GM19240 (cell line): ENCODE measurements around the gene FHOD3.

ENCODE experiments used
- DNase-seq: peaks from one replicate; pipeline ENCODE4 v3.0.0; 2011; ENCODE audit warnings: low spot score; ENCODE audit not compliant: insufficient read length

The FHOD3 gene

GRCh38 chr18:36297417-36298125, at the start of gene FHOD3:
Gene FHOD3, plus strand, starts transcription at chr18:36297713. Its CDS starts 123 bp downstream, at chr18:36297836.
- no peak for DNase-seq

GRCh38 chr18:36249392-36249791, 48.1 kb upstream of the FHOD3 start:
- DNase-seq, result no peak

DNA sequence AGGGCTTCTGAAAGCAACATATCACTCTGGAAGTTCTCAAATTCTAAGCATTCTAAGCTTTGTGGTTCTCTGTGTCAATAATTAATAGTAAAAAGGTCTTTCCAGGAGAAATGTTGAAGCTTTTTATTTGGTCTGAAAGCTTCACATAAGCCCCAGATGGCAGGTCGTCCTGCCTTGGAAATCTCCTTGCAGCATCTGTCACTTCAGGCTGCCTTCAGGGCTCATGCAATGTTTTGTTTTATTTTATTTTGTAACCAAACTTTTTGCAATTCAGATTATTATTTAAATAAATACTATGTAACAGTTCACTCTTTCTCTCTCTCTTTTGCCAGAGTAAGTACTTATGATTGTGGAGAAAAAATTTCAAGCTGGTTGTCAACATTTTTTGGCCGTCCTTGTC, 46.7 kb upstream of the FHOD3 start:
- DNase-seq, result no peak

DNA sequence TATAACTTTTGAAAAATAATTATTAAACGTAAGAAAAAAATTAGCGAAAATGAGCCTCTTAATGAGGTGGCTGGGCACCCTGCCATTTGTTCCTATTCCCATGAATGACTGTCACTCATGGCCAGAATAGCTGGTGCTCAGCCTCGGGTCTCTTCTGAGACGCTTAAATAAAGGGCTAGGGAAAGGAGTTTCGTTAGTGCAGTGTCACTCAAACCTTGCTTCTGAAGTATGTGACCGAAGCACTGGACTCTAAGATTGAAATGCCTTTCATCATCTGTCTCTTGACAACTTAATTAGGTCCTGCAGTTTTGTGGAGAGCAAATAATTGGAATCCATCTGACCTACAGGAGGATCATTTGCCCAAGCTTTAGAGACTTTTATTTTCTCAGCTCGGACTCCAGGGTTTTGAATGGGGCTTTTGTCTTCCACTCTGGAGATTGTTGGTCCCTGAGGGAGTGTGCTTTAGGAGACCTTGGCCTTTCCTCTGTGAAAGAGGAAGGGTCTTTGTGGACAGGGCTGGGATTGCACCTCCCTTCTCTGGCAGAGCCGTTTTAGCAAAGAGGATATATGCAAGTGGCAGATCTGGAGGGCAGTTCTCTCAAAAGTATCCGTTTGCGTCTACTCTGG, 42.3 kb upstream of the FHOD3 start:
- DNase-seq, result no peak

GRCh38 chr18:36256094-36256493, 41.4 kb upstream of the FHOD3 start:
- DNase-seq, result no peak

DNA sequence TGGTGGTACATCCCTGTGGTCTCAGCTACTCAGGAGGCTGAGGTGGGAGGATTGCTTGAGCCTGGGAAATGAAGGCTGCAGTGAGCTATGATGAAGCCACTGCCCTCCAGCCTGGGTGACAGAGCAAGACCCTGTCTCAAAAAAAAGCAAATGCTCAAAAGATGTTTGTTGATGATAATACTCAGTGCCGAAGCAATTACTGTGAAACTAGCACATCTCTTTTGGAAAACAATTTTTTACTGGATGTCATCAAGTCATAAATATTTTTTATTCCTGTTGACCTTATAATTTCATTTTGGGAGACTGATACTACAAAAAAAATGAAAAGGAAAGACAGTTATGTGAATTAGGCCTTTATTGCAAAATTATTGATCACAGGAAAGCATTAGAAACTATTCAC, 34.5 kb upstream of the FHOD3 start:
- no peak for DNase-seq

GRCh38 chr18:36264283-36264682, 33.2 kb upstream of the FHOD3 start:
- no peak for DNase-seq

- DNase-seq, result no peak
Observed at GRCh38 chr18:36265015-36265414, 32.5 kb upstream of the FHOD3 start.

DNA sequence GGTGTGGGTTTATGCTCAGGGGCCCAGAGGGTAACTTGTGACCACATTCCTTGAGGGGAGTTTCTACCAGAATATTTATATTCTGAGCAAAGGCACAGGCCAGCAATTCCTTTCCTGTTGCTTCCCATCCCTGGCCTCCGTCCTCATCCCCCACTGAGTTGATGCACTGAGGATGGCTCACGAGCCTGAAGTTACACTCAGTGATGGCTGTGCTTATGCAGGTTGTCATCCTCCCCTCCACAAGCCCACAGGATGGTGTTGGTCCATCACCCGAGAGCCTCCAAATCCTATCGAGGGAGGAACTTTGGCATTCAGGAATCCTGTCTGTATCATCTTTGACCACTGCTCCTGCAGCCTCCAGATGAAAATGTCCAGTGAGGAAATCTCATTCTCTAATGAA, 28.4 kb upstream of the FHOD3 start:
- DNase-seq, result no peak

DNA sequence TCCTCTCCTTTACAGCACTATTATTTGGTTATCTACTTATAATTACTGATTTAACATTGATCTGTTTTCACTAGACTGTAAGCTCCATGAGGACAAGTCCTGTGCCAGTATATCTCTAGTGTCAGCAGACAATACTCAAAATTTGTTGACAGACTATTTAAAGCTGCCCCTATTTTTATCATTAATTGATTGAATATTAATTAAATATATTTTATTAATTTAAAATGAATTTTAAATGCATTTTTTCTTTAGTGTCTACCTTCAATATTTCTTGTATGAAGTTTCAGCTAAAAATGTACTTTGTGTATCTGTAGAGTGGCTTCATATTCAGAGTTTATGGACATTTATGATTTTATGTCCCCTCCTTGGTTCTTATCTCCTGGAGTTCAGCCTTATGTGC, 26.4 kb upstream of the FHOD3 start:
- no peak for DNase-seq

DNA sequence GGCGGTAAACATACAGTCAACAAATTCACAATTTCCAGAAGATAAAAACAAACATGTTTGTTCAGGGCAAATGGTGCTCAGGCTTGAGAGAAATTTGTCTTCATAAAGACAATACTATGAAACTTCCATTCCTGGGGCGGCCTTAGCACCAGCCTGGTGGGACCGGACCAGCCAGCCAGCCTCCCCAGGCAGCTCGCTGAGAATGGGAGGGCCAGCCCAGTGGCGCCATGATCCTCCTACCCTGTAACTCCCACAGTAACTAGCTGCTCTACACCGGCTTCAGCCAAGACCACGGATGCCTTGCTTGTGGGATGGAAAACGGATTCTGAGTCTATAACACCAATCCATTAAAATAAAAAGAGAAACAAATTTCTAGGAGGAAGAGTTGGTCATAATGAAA, 24.2 kb upstream of the FHOD3 start:
- no peak for DNase-seq

GRCh38 chr18:36274083-36274715, 23.3 kb upstream of the FHOD3 start:
- no peak for DNase-seq

- no peak for DNase-seq
Observed at GRCh38 chr18:36275561-36275960, 22.0 kb upstream of the FHOD3 start.

- no peak for DNase-seq
Observed at GRCh38 chr18:36279001-36279400, 18.5 kb upstream of the FHOD3 start.

DNA sequence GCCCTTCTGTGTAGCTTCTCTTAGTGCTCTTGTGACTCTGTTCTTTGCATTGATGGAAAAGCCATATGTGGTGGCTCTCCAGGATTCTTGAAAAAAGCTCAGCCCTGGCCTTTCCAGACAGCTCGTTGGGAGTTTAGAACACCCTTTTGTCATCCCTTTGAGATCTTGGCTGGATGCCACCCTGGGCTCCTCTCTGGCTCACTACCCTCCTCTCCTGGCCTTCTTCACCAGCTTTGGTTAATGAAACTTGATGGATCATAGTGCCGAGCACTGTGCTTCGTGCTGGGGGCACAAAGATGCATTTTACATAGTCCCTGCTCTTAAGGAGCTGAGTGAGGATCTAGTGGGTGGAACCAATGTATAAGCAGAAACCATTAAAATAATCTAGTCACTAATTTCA, 15.6 kb upstream of the FHOD3 start:
- no peak for DNase-seq

GRCh38 chr18:36283448-36283847, 14.1 kb upstream of the FHOD3 start:
- no peak for DNase-seq

DNA sequence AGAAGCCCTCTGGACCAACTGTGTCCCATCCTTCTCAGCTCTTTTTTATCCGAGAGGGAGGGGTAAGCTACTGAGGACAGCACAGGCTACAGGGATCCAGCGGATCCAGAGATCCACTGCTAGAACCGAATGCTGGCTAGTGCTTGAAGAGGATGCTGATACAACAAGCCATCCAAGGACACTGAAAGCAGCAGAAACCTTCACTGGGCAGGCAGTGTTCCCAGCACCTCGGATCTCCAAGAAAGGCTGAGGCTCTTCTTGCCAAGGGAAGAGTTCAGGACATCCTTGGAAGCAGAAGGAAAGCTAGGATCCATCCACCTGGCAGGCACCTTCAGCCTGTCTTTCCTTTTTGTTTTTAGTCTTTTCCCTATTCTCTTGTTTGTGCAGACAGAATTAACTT, 13.2 kb upstream of the FHOD3 start:
- DNase-seq, result no peak

- DNase-seq, result no peak
Observed at GRCh38 chr18:36284671-36285295, 12.7 kb upstream of the FHOD3 start.

- DNase-seq, result no peak
Observed at GRCh38 chr18:36287653-36288052, 9.9 kb upstream of the FHOD3 start.

GRCh38 chr18:36288689-36289088, 8.8 kb upstream of the FHOD3 start:
- no peak for DNase-seq

- DNase-seq, result no peak
Observed at GRCh38 chr18:36294031-36294430, 3.5 kb upstream of the FHOD3 start.

GRCh38 chr18:36295214-36295613, 2.3 kb upstream of the FHOD3 start:
- no peak for DNase-seq
